ENCODE results near the gene CYP2C9.

The CYP2C9 gene

DNA sequence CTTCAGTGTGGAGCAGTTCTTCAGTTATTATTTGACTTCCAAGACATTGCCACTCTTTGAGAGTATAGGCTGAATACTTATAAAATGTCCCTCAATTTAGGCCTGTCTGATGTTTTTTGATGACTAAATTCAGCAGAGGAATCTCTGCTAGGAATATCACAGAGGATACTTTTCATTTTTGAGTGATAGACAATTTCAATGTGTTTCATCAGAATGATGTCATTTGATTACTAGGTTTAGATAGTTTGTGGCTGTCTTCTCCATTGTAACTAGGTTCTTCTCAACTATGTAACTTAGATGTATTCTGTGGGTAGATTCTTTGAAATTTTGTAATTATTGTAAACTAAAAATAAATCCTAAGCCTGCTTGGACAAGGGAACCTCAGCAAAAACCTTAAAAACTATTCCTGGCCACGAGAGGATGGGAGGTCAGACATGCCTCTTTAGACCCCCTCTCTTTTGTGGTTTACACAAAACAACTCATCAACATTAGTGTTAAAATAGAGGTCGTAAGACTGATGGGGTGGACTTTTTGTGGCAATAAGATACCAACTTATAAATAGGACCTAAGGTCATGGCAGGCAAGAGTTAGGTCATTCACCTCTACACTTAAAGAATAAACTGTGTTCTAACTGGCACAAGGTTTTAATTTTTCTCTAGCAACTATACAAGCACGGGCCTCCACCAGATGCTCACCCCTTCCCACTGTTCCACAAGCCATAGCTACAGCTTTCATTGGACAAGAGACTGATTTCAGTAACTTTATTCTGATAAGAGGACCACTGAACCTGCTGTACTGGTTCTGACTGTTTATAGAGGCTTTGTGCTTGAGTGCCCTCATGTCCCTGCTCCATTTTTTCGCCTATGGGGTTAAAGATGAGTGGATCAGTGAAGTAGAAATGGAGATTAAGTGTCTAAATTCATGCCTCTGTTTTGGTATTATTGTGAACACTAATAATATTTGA, 97.2 kb downstream of the CYP2C9 start:
- no peak for DNase-seq (ENCODE audit: low read depth in 1 of 2, low spot score in 1 of 2)

DNA sequence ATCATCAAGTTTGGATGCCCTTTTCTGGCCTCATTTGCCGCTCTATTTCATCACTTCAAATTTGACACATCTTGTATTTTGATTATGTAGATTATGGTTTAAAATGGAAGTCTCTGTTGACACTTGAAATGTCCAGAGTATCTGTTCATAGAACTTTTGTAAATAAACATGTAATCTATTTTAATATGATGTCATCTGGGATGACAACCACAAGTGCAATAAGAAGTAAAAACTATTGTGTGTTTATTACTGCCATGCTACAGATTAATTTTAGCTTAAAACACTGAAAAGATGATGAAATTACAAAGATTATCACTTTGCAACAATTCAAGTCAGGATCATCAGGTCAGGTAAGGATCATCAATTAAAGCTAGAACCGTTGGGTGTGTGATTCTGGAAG, 100.8 kb downstream of the CYP2C9 start:
- no peak for DNase-seq (ENCODE audit: low read depth in 1 of 2, low spot score in 1 of 2)

All from stimulated activated CD4-positive, alpha-beta T cell treated with anti-CD3 and anti-CD28 coated beads, Interleukin-15, amount 100 ng/mL, for 1 hour (primary cell).